Endothelial cell of hepatic sinusoid (primary cell): ENCODE measurements around the gene PTMA.

Source experiments
- in situ Hi-C: cut with HindIII; loops from 2 replicates; pipeline ENCODE4 v1.10.0; 2017; ENCODE audit warnings: low sequenced_read_pairs

PTMA gene

DNA sequence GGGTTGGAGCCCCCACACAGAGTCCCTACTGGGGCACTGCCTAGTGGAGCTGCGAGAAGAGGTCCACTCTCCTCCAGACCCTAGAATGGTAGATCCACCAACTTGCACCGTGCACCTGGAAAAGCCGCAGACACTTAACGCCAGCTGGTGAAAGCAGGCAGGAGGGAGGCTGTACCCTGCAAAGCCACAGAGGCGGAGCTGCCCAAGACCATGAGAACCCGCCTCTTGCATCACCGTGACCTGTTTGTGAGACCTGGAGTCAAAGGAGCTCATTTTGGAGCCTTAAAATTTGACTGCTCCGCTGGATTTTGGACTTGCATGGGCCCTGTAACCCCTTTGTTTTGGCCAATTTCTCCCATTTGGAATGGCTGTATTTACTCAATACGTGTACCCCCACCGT, 40.7 kb downstream of the PTMA start:
- in situ Hi-C loops = loop anchor here (5.0 kb wide), 1 partner anchor 67 kb away; no protein-coding TSS in a partner anchor

DNA sequence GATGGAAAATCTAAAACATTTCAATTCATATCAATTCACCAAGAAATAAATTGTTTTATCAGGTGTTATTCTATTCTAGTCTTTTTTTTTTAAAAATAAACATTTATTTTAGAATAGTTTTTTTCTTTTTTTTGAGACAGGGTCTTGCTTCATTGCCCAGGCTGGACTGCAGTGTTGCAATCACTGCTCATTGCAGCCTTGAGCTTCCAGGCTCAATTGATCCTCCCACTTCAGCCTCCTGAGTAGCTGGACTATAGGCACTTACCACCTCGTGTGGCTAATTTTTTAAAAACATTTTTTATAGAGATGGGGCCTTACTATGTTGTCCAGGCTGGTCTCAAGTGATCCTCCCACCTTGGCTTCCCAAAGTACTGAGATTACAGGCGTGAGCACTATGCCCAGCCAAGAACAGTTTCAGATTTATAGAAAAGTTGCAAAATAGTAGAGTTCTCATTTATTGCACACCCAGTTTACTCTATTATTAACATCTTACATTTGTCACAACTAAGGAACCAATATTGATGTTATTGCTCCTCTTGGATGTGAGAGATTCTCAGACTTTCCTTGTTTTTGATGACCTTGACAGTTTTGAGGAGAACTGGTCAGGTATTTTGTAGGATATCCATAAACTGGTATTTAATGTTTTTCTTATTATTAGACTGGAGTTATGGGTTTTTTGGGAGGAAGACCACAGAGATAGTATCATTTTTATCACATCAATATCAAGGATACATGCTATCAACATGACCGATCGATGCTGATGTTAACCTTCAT, 42.9 kb downstream of the PTMA start:
- in situ Hi-C loops = no loop called here

DNA sequence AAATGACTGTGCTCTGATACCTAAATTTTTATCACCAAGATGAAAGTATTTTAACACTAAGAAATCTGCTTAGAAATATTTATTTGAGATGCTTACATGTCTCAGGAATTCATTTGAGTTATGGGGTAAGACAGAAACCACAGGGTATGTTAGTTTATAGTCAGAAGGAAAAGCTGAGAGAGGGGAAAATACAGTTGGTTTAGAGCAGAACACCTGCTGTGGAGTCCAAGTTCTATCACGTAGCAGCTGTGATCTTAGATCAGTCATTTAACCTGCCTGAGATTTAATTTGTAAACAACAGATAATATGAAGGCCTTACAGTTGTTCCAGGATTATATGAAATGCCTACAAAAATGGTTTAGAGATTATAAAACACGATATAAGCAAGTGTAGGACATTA, 43.7 kb downstream of the PTMA start:
- in situ Hi-C loops = no loop called here

DNA sequence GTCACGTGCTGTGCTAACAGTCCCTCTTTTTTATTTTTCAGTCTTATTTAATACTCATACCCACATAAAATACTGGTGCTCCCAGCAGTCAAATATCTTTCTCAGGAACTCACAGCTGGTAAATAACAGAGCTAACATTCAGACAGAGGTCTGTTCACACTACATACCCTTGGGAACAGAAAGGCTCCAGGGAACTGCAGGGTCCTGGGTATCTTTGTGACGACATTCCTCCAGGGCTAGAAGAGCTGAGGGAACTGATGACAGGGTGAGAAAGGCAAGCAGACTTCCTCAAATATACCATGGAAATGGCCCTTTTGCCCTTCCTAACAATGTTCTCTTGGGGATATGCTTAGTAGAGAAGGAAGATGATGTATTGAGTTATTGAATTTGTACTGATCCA, 53.4 kb downstream of the PTMA start:
- in situ Hi-C loops = no loop called here
